ENCODE results near the gene HMOX1. TPM values are rescaled to one million over a fixed set of nuclear protein-coding genes. Genes with fewer than 3 reads are reported as not detected.

The HMOX1 gene
- total and polyA plus RNA-seq, 2 of the 13 experiments (the other 11 are each of a cell fraction or from before 2014, with no cell fraction given), result 53.6 to 67.4 TPM

DNA sequence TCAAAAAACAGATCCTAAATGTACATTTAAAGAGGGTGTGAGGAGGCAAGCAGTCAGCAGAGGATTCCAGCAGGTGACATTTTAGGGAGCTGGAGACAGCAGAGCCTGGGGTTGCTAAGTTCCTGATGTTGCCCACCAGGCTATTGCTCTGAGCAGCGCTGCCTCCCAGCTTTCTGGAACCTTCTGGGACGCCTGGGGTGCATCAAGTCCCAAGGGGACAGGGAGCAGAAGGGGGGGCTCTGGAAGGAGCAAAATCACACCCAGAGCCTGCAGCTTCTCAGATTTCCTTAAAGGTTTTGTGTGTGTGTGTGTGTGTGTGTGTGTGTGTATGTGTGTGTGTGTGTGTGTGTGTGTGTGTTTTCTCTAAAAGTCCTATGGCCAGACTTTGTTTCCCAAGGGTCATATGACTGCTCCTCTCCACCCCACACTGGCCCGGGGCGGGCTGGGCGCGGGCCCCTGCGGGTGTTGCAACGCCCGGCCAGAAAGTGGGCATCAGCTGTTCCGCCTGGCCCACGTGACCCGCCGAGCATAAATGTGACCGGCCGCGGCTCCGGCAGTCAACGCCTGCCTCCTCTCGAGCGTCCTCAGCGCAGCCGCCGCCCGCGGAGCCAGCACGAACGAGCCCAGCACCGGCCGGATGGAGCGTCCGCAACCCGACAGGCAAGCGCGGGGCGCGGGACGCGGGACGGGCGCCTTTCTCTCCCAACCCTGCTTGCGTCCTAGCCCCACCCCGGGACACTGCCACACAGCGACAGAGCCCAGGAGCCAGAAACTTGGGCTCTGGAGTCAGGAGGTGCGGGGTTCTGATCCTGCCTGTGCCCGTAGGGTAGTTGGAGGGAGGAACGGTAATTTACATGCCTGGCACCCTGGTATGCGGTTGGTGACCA lies at the start of gene HMOX1 (continued):
- TF ChIP-seq EP300 (IDR thresholded peaks at IDR 0.05; ENCODE audit: low read depth in 2 of 2, low read length in 2 of 2), result no peak
- 0 out of 2 replicates have a peak, but pooled peaks have one; percentile 20 for TF ChIP-seq EP300 (CRISPR knock-in tag; IDR thresholded peaks at IDR 0.05; ENCODE audit: borderline replicate concordance)
- peak; percentile 31; the same call in 1 of the 2 replicates for TF ChIP-seq KDM5A (IDR thresholded peaks at IDR 0.05; ENCODE audit: borderline replicate concordance, low read length)
- no peak; the same call in 1 of the 2 replicates for TF ChIP-seq ZNF713 (CRISPR knock-in tag; IDR thresholded peaks at IDR 0.05)
- TF ChIP-seq ZNF207 (IDR thresholded peaks at IDR 0.05; ENCODE audit: borderline replicate concordance), result no peak
- TF ChIP-seq TBX2 (CRISPR knock-in tag; IDR thresholded peaks at IDR 0.05; ENCODE audit: borderline replicate concordance), result peak; percentile 81; the same call in 1 of the 2 replicates
- peak; percentile 67; the same call in 1 of the 2 replicates for TF ChIP-seq MAFG (CRISPR knock-in tag; IDR thresholded peaks at IDR 0.05)
- peak; percentile 64 for TF ChIP-seq POGZ (CRISPR knock-in tag; IDR thresholded peaks at IDR 0.05)
- TF ChIP-seq, protein P1, sequence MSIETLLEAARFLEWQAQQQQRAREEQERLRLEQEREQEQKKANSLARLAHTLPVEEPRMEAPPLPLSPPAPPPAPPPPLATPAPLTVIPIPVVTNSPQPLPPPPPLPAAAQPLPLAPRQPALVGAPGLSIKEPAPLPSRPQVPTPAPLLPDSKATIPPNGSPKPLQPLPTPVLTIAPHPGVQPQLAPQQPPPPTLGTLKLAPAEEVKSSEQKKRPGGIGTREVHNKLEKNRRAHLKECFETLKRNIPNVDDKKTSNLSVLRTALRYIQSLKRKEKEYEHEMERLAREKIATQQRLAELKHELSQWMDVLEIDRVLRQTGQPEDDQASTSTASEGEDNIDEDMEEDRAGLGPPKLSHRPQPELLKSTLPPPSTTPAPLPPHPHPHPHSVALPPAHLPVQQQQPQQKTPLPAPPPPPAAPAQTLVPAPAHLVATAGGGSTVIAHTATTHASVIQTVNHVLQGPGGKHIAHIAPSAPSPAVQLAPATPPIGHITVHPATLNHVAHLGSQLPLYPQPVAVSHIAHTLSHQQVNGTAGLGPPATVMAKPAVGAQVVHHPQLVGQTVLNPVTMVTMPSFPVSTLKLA (IDR thresholded peaks at IDR 0.05), result peak; percentile 48; the same call in 1 of the 2 replicates
- TF ChIP-seq ZNF34 (CRISPR knock-in tag; IDR thresholded peaks at IDR 0.05; ENCODE audit: borderline replicate concordance), result 0 out of 2 replicates have a peak, but pooled peaks have one; percentile 39
- TF ChIP-seq ZNF619 (CRISPR knock-in tag; IDR thresholded peaks at IDR 0.05), result peak; percentile 60; the same call in 1 of the 2 replicates
- peak; percentile 57 for TF ChIP-seq YY1 (IDR thresholded peaks at IDR 0.05; ENCODE audit: insufficient read depth, insufficient replicate concordance, low read depth, low read length)
- TF ChIP-seq TCF7 (IDR thresholded peaks at IDR 0.05; ENCODE audit: low read depth), result no peak
- 0 out of 2 replicates have a peak, but pooled peaks have one; percentile 33 for TF ChIP-seq KMT2B (CRISPR knock-in tag; IDR thresholded peaks at IDR 0.05)
- peak; percentile 68 for TF ChIP-seq KAT8 (CRISPR knock-in tag; IDR thresholded peaks at IDR 0.05)
- TF ChIP-seq, protein P2, sequence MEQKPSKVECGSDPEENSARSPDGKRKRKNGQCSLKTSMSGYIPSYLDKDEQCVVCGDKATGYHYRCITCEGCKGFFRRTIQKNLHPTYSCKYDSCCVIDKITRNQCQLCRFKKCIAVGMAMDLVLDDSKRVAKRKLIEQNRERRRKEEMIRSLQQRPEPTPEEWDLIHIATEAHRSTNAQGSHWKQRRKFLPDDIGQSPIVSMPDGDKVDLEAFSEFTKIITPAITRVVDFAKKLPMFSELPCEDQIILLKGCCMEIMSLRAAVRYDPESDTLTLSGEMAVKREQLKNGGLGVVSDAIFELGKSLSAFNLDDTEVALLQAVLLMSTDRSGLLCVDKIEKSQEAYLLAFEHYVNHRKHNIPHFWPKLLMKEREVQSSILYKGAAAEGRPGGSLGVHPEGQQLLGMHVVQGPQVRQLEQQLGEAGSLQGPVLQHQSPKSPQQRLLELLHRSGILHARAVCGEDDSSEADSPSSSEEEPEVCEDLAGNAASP (CRISPR knock-in tag; IDR thresholded peaks at IDR 0.05; ENCODE audit: borderline replicate concordance), result peak; percentile 41; the same call in 1 of the 2 replicates
- peak; percentile 33; the same call in 1 of the 2 replicates for TF ChIP-seq GATAD2A (CRISPR knock-in tag; IDR thresholded peaks at IDR 0.05)
- TF ChIP-seq KLF9 (CRISPR knock-in tag; IDR thresholded peaks at IDR 0.05; ENCODE audit: low read depth), result no peak
- peak; percentile 79 to 93 for TF ChIP-seq POLR2A (IDR thresholded peaks at IDR 0.05; ENCODE audit: insufficient read depth in 1 of 2, low read depth in 2 of 2, low read length in 2 of 2)
- TF ChIP-seq, protein P3, sequence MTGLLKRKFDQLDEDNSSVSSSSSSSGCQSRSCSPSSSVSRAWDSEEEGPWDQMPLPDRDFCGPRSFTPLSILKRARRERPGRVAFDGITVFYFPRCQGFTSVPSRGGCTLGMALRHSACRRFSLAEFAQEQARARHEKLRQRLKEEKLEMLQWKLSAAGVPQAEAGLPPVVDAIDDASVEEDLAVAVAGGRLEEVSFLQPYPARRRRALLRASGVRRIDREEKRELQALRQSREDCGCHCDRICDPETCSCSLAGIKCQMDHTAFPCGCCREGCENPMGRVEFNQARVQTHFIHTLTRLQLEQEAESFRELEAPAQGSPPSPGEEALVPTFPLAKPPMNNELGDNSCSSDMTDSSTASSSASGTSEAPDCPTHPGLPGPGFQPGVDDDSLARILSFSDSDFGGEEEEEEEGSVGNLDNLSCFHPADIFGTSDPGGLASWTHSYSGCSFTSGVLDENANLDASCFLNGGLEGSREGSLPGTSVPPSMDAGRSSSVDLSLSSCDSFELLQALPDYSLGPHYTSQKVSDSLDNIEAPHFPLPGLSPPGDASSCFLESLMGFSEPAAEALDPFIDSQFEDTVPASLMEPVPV (CRISPR knock-in tag; IDR thresholded peaks at IDR 0.05), result peak; percentile 64; the same call in 1 of the 2 replicates
- TF ChIP-seq ZNF607 (CRISPR knock-in tag; IDR thresholded peaks at IDR 0.05; ENCODE audit: borderline replicate concordance), result peak; percentile 59; the same call in 1 of the 2 replicates
